GM18526 (cell line): ENCODE data around the gene VAV3.

Experiments used
- POLR2A ChIP-seq: IDR thresholded peaks from 3 replicates; pipeline ENCODE4 v1.6.1; 2011; ENCODE audit not compliant: insufficient read length; ENCODE audit errors: extremely low read depth

Gene VAV3

DNA sequence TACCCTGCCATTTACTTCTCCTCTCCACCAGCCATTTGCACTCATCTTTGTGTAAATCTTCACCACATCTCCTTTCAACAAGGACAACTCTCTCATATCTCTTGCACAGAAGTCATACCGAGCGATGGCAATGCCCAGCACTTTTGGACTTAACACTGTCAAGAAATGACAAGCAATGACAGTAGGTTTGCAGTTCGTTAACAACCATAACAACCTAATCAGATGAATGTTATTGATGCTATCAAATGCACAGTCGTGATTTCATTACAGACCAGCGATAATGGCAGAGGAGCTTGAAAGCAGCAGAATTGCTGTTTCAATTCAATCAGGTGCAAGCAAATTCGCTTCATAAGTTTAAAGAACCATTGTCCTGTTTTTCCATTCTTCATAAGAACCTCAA is 390.9 kb downstream of the VAV3 start:
- no peak for TF ChIP-seq POLR2A

DNA sequence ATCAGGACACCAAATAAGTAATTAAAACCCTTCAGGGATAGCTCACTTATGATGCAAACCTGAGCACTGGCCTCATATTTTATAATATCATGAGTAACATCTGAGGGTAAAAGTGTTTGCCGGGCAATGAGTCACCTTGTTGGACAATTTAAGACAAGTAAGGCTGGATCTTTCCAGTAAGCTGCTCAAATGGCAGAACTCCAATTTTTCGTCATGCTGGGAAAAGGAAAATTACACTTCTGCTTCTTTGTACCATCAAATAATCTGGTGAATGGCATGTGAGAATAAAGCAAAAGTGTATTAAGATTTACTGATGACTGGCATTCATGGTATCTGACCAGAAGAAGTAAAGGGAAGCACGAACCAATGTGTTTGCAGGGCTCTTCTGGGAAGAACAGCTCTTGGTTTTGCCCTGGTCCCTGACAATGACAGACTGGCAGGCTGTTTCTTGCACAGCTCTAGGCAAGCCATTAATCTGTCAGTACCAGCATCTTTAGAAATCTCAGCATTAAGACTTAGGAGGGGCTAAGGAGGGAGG is 392.2 kb downstream of the VAV3 start:
- no peak for TF ChIP-seq POLR2A

DNA sequence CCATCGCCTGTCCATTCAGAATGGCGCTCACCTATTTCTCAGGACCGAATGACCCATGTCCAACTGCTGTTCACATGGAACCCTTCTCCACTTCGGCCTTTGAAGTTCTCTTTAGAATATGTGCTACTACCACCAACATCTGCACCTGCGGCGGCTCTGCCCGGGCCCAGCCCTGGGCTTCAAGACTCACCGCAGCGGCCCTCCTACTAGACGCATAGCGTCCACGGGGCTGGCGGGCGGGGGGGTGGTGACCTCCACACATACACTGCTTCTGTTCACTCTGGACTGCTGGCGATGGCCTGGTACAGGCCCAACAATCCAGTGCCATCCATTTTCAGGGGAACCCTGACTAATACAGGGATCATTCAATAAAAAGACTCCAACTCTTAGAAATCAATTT is 394.2 kb downstream of the VAV3 start:
- no peak for TF ChIP-seq POLR2A

DNA sequence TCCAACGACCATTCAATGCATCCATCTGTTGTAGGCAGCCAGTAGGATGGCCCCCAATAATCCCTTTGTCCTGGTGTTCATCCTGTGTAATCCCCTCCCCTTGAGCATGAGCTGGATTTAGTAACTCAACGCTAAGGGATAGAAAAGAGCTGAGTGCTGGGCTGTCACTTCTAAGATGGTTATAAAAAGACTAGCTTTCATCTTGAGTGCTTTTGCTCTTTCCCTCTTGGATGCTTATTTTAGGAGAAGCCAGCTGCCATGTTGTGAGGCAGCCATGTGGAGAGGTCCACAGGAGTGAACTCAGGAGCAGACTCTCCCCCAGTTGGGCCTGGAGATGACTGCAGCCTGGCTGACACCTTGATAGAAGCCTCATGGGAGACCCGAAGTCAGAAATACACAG is 401.5 kb downstream of the VAV3 start:
- no peak for TF ChIP-seq POLR2A

DNA sequence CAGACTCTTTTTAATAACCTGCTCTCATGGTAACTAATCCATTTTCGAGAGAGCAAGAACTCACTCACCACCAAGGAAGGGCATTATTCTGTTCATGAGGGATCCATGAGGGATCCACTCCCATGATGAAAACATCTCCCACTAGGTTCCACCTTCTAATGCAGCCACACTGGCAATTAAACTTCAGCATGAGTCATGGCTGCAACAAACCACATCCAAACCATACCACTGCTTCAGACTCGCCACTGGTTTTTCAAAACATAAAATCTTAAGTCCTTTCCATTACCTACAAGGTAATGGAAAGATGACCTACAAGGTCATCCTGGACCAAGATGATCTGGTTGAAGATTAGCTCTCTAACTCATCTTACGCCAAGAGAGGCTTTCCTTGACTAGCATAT is 405.1 kb downstream of the VAV3 start:
- TF ChIP-seq POLR2A, result no peak

DNA sequence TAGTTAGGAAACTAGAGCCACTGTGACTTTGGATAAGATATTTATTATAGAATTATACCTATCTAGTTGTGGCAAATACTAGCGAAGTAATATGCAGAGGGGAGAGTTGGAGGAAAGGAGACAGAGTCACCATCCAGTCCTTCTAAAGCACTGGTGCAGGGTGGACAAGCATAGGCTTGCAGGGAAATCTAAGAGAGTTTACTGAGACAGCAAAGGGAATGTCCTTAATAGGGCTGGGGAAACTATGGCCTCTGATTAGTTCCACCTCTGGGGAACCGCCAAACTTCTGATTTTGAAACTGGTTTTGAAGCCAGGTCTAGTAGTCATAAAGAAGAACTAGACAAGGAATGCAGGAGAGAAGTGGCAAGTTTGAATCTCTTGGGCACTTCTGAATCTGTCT is 407.9 kb downstream of the VAV3 start:
- TF ChIP-seq POLR2A, result no peak

DNA sequence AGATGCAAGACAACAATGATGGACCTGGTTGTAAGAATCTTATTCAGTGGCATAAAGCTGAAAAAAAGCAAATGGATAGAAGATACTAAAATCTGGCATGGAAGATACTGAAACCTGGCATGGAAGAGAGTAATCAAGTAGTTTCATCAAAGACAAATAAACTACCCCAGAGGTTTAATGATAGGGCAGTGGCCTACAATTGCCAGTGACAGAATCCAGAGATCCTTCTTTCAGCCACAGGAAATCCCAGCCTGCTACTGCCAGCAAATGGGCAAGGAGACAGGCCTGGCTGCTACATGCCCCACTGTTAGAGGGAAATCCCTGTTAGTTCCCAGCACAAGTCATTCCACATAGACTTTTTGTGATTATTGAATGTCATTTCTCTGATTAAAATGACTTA is 409.4 kb downstream of the VAV3 start:
- no peak for TF ChIP-seq POLR2A

DNA sequence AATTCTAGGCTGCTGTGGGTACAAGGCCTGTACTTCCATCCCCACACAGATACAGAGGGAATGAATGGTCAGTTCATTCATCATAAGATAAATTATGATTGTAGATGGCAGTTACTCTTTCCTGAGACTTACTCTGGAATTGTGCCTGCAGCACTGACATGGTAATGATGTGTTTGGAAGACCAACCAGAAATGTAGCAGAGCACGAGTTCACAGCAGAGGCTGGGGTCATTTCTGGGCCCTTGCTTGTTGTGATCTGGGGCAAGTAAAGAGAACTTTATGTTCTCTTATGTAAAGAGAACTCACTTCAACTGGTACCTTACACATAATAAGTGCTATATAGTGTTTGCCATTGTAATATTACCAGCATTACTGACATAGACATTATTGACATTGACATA is 412.2 kb downstream of the VAV3 start:
- TF ChIP-seq POLR2A, result no peak

DNA sequence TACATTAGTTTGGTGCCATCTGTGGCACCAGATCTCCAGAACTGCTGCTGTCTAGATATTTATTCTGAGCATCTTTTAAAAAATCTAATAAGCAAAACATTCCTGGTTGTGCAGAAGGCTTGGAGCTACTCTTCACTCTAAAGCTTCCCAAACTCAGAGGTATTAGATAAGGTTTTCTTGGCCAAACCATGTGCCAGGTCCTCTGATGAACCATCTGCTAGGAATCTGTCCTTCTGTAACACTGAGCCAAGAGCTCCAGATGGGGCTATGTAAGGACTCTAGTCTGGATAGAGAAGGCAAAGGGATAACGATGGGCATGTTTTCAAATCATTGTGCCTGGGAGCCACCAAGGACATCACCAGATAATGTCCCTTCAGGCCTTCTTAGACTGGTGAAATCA is 413.5 kb downstream of the VAV3 start:
- TF ChIP-seq POLR2A, result no peak

DNA sequence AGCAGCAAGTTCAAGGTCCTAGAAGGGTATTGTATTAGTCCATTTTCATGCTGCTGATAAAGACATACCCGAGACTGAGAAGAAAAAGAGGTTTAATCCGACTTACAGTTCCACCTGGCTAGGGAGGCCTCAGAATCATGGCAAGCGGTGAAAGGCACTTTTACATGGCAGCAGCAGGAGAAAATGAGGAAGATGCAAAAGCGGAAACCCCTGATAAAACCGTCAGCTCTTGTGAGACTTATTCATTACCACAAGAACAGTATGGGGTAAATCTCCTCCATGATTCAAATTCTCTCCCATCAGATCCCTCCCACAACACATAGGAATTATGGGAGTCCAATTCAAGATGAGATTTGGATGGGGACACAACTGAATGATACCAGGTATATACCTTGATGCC is 414.6 kb downstream of the VAV3 start:
- TF ChIP-seq POLR2A, result no peak

DNA sequence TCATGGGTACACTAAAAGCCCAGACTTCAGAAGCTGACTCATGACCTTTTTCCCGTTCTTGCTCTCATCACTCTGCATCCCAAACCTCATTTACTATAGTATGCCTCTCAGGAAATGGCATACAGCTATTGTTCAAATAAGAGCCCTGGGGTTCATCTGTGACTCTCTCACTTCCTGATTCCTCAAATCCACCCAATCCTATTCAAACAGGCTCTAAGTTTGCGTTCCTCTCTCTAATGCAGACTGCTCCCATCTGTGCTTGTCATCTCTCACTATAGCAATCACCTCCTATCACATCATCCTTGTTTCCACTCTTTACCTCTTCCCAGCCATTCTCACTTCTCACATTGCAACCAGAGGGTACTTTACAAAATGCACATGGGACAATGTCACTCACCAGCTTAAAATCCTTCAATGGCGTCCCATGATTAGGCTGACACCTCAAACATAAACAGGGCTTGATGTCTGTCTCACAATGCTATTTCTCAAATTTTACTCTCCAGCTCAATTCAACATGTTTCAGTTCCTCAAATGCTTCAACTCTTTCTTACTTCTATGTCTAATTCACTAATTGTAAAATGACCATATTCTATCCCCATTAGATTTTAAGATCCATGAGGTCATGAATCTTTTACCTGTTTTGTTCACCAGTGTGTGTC is 415.7 kb downstream of the VAV3 start:
- no peak for TF ChIP-seq POLR2A

DNA sequence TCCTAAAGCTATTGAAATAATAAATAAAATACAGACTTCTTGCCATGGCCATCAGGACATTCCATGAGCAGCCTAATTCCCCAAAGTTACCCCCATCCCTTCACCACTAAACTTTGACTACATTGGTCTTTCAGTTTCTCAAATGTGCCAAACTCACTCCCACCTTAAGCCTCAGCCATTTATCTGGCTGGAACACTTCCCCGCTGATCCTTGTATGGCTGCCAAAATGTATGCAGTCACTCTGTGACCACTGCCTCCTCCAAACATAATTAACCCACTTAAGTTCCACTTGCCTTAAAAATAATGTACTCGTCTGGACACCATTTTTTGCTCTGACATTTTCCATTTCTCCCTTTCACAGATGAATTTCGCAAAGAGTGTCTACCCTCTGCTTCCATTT is 416.7 kb downstream of the VAV3 start:
- no peak for TF ChIP-seq POLR2A

DNA sequence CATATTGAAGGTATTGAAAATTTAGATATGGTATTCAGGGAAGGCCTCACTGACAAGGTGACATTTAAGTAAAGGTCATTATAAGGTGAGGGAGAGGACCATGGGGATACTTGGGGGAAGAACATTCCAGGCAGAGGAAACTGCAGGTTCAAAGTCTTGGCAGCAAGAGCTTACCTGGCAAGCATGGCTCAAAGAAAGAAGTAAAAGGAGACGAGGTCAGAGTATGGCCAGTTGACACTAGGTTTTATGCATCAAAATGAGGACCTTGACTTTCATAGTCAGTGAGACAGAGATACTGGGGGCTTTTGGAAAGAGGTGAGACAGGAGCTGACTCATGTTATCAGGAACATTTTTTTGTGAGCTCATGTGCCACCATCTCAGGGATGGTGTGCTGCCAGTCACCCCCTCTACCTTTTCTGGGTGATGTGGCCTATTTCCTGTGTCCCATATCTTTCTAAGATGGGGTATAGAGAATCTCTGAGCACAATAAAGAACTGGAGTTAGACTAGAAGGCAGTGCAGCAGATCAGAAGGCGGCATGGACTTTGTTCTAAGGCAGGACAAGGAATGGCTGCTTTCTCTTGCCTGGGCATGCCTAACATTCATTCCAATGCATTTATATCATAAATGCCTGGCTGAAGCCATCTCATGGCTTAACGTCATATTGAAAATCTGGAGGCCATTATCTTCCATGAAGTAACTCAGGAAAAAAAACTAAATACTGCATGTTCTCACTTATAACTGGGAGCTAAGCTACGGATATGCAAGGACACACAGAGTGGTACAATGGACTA is 417.4 kb downstream of the VAV3 start:
- no peak for TF ChIP-seq POLR2A

DNA sequence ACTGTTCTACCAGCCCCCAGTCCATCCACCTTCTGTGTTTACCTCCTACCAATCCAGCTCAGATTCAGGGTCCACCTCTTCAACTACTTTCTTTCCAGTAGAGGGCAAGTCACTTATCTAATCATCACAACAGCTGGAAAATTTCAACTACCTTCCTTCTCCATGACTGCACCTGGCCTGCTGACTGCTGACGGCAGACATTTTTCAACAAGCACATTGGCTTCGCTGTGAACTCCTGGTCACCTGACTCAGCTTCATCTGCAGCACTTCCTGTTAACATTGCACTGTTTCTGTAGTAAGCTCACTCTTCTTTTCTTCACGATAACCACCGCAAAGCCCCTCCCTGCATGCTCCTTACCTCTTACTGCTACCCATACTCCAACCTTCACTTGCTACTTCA is 418.4 kb downstream of the VAV3 start:
- TF ChIP-seq POLR2A, result no peak

DNA sequence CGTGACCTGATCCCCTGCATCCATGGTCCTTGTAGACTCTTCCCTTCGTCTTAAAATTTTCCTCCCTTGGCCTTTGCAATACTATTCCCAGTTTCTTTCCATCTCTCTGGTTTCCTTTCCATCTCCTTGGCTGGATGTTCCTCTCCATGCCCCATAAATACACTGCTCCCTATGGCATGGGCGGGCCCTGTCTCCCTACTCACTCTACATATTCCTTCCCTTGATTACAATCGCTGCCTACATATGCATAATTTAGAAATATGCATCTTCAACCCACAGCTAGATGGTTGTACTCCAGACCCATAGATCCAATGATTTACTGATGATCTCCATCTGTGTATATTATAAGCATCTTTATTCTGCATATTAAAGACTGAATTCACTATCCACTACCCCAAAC is 419.1 kb downstream of the VAV3 start:
- no peak for TF ChIP-seq POLR2A

DNA sequence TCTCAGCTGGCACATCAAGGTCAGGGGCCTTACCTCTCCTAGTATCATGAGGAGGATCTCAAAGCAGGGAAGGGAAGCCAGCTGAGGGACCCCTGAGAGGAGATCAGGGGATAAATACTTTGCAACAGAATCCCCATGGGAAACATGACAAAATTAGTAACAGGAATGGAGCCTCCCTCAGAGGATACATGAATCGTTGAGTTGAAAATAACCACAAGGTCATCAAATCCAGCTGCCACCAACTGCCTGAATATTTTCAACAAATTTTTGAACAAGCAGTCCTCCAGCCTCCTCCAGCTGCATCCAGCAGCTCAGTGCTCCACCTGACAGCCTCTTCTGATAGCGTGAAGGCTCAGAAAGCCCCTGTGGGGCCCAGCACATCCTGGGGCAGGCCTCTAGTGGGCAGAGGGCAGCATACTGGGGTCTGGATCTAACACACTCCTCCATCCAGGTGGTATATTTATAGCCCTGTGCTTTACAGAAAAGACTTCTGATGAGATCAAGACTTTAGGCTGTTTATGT is 419.9 kb downstream of the VAV3 start:
- TF ChIP-seq POLR2A, result no peak
